CD14-positive monocyte (primary cell): Measurements from ENCODE around the gene CD300C. TPM values are rescaled to one million over a fixed set of nuclear protein-coding genes. Genes with fewer than 3 reads are reported as not detected.

Experiments used
- DNase-seq, 3 donors: peaks; one replicate each; pipeline ENCODE4 v3.0.0-alpha.2; 2011 to 2022
- H2AFZ ChIP-seq: 2 replicates; pipeline ENCODE4 v1.6.0; 2012; ENCODE audit warnings: mild to moderate bottlenecking, low read depth, low read length, inconsistent platforms; ENCODE audit not compliant: insufficient read depth, poor library complexity, severe bottlenecking
- H3K27ac ChIP-seq, 2 donors: 1 replicate in 1 of 2; 2 replicates in 1 of 2; pipeline ENCODE4 v1.5.1; 2012 to 2013; ENCODE audit warnings: low read length in 2 of 2, control low read depth in 1 of 2, inconsistent platforms in 1 of 2, low read depth in 1 of 2, mild to moderate bottlenecking in 1 of 2
- H3K27me3 ChIP-seq, 2 donors: one replicate each; pipeline versions ENCODE4 v1.6.0 to v1.6.1; 2011 to 2013; ENCODE audit warnings: low read length in 2 of 2; ENCODE audit not compliant: control insufficient read depth in 2 of 2, insufficient read depth in 2 of 2
- H3K36me3 ChIP-seq, 2 donors: replicated peaks in 1 of 2; 1 replicate in 1 of 2; 2 replicates in 1 of 2; pipeline versions ENCODE4 v1.5.1 to v1.6.1; 2012 to 2013; ENCODE audit warnings: low read length in 2 of 2, control low read depth in 1 of 2, inconsistent platforms in 1 of 2, mild to moderate bottlenecking in 1 of 2; ENCODE audit not compliant: insufficient read depth in 2 of 2, control insufficient read depth in 1 of 2
- H3K4me1 ChIP-seq, 2 donors: 1 replicate in 1 of 2; 2 replicates in 1 of 2; pipeline versions ENCODE4 v1.5.1 to v1.6.1; 2012 to 2013; ENCODE audit warnings: low read length in 2 of 2, control low read depth in 1 of 2, inconsistent platforms in 1 of 2, mild to moderate bottlenecking in 1 of 2, moderate library complexity in 1 of 2; ENCODE audit not compliant: insufficient read depth in 2 of 2, control insufficient read depth in 1 of 2
- H3K4me2 ChIP-seq: replicated peaks from 2 replicates; pipeline ENCODE3; 2012; ENCODE audit warnings: low read length, moderate library complexity, mild to moderate bottlenecking; ENCODE audit not compliant: poor library complexity, severe bottlenecking; ENCODE audit errors: extremely low read depth
- H3K4me3 ChIP-seq, 3 experiments: fragments of 200-600 bp in 1 of 3; sonication (generic) in 1 of 3; replicated peaks in 1 of 3; 1 replicate in 2 of 3; 2 replicates in 1 of 3; pipeline ENCODE4 v1.5.1; 2011 to 2013; ENCODE audit warnings: low read length in 3 of 3, mild to moderate bottlenecking in 3 of 3, control low read depth in 2 of 3, low read depth in 2 of 3, inconsistent platforms in 1 of 3, moderate library complexity in 1 of 3
- H3K79me2 ChIP-seq: 2 replicates; pipeline ENCODE4 v1.6.0; 2012; ENCODE audit warnings: mild to moderate bottlenecking, control low read depth, inconsistent platforms, low read length, moderate library complexity; ENCODE audit not compliant: insufficient read depth
- H3K9ac ChIP-seq: 2 replicates; pipeline ENCODE4 v1.6.0; 2017; ENCODE audit warnings: low read length, mild to moderate bottlenecking; ENCODE audit not compliant: insufficient read depth, poor library complexity, severe bottlenecking
- H3K9me3 ChIP-seq, 2 donors: replicated peaks in 1 of 2; 1 replicate in 1 of 2; 2 replicates in 1 of 2; pipeline versions ENCODE4 v1.5.1 to v1.6.1; 2012 to 2013; ENCODE audit warnings: low read length in 2 of 2, control low read depth in 1 of 2; ENCODE audit not compliant: control insufficient read depth in 1 of 2, insufficient read depth in 1 of 2
- H4K20me1 ChIP-seq: 2 replicates; pipeline ENCODE4 v1.6.0; 2012; ENCODE audit warnings: mild to moderate bottlenecking, low read length, control low read depth, moderate library complexity; ENCODE audit not compliant: insufficient read depth
- H3K27ac Mint-ChIP-seq, 7 donors: one replicate each; pipeline ENCODE4 v1.8.0; 2020; ENCODE audit warnings: mild to moderate bottlenecking in 7 of 7, mixed read lengths in 7 of 7, moderate library complexity in 6 of 7, inconsistent platforms in 2 of 7
- H3K27me3 Mint-ChIP-seq, 3 donors: one replicate each; pipeline ENCODE4 v1.8.0; 2021 to 2022; ENCODE audit warnings: low read depth in 3 of 3, mild to moderate bottlenecking in 3 of 3, mixed read lengths in 3 of 3, moderate library complexity in 3 of 3, inconsistent platforms in 1 of 3
- H3K36me3 Mint-ChIP-seq, 2 donors: one replicate each; pipeline ENCODE4 v1.8.0; 2020; ENCODE audit warnings: mixed read lengths in 2 of 2, inconsistent platforms in 1 of 2, mild to moderate bottlenecking in 1 of 2
- H3K4me1 Mint-ChIP-seq: one replicate; pipeline ENCODE4 v1.8.0; 2020; ENCODE audit warnings: mild to moderate bottlenecking, mixed read lengths
- H3K4me3 Mint-ChIP-seq, 2 donors: one replicate each; pipeline ENCODE4 v1.8.0; 2020; ENCODE audit warnings: mild to moderate bottlenecking in 2 of 2, mixed read lengths in 2 of 2, moderate library complexity in 1 of 2
- H3K9me3 Mint-ChIP-seq, 7 donors: one replicate each; pipeline ENCODE4 v1.8.0; 2020 to 2022; ENCODE audit warnings: mixed read lengths in 7 of 7, mild to moderate bottlenecking in 6 of 7, moderate library complexity in 6 of 7, inconsistent platforms in 2 of 7
- CTCF ChIP-seq: fragments of 200-600 bp; IDR thresholded peaks from one replicate; pipeline ENCODE4 v1.8.0; 2022; ENCODE audit warnings: antibody characterized with exemption, mild to moderate bottlenecking
- WGBS: methylation state at CpG from one replicate; pipeline ENCODE4 v1.1.5; 2013; ENCODE audit warnings: missing lambda C conversion rate; ENCODE audit not compliant: insufficient coverage; 5-methylcytosine and 5-hydroxymethylcytosine counted together
- intact Hi-C, 2 donors: fragments of 100-400 bp; cut with micrococcal nuclease; formaldehyde crosslinking; loops; one replicate each; pipeline versions ENCODE4 v1.15.0 to v1.15.1; 2023
- polyA plus RNA-seq, 3 donors: library from polyadenylated mRNA; depleted of rRNA in 1 of 3; unstranded in 2 of 3; stranded (reverse) in 1 of 3; fragments of 300-500 nt in 2 of 3; fragments of >200 nt in 1 of 3; fragmentation: Illumina TruSeq in 2 of 3; gene quantifications; 1 replicate in 2 of 3; 2 replicates in 1 of 3; pipeline ENCODE4 v1.2.3, GENCODE V29; 2012 to 2021

The CD300C gene
- polyA plus RNA-seq, 3 donors, result 68.3 to 141 (median 93.1) TPM

GRCh38 chr17:74552037-74552436 lies 6.1 kb upstream of the CD300C start:
- Histone ChIP-seq H3K4me3 (no peak overlapping the region), H3K79me2 (no peaks in the 10 kb centered on the region), H4K20me1 (no peaks in the 10 kb centered on the region), H3K27ac (no peak overlapping the region), H3K27me3 (no peaks in the 10 kb centered on the region), H3K4me1 (peaks cover 51 to 62% of the 10 kb centered on the region in 2 donors), H2AFZ (no peak overlapping the region), H3K9ac (no peak overlapping the region), H3K9me3 (no peaks in the 10 kb centered on the region), H3K4me2 (no peak overlapping the region), H3K36me3 (no peaks in the 10 kb centered on the region)
- H3K27me3 Mint-ChIP-seq, result peaks cover 0 to 1% (median 0%) of the 10 kb centered on the region in 3 donors
- no peak for DNase-seq
- intact Hi-C loops, result no loop called here
- TF ChIP-seq CTCF, result no peak
- peak overlapping the region in 1 of 2 donors; percentile 39 for H3K4me3 Mint-ChIP-seq
- peaks cover 5 to 18% of the 10 kb centered on the region in 2 donors for H3K36me3 Mint-ChIP-seq
- peak overlapping the region in 1 of 7 donors; percentile 36 for H3K27ac Mint-ChIP-seq
- peaks cover 46% of the 10 kb centered on the region for H3K4me1 Mint-ChIP-seq
- H3K9me3 Mint-ChIP-seq, result peaks cover 0 to 3% (median 0%) of the 10 kb centered on the region in 7 donors
- 93% methylated on average over 5 of the region's 7 CpGs for WGBS

DNA sequence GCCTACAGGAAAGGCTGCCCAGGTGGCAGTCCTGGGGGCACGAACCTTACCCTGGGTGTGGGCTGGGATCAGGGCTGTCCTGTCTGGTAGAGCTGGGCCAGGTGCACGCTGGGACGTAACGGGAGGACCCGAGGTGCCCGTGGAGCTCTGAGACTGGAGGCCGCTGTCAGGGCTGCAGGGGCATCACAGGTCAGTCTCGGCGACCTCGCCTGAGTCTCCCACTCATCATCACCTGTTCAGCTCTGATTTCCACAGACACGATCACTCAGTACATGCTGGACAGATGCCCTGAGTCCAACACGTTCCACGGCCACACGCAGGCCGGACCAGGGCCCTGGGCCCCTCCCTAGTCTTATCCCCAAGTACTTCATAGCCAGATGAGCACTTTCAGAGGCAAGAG lies 4.7 kb upstream of the CD300C start:
- H3K9me3 Mint-ChIP-seq, result peaks cover 0 to 2% (median 0%) of the 10 kb centered on the region in 7 donors
- H3K4me3 Mint-ChIP-seq, result no peak overlapping the region
- no peak for DNase-seq
- Histone ChIP-seq H3K4me2 (no peak overlapping the region), H3K9me3 (no peaks in the 10 kb centered on the region), H3K79me2 (peaks cover 2% of the 10 kb centered on the region), H3K36me3 (no peaks in the 10 kb centered on the region), H3K27ac (no peak overlapping the region), H3K4me1 (peaks cover 59 to 67% of the 10 kb centered on the region in 2 donors), H3K27me3 (no peaks in the 10 kb centered on the region), H4K20me1 (no peaks in the 10 kb centered on the region), H3K9ac (no peak overlapping the region), H3K4me3 (no peak overlapping the region), H2AFZ (no peak overlapping the region)
- peak overlapping the region in 1 of 7 donors; percentile 83 for H3K27ac Mint-ChIP-seq
- intact Hi-C loops, result no loop called here
- H3K36me3 Mint-ChIP-seq, result peaks cover 5 to 11% of the 10 kb centered on the region in 2 donors
- H3K4me1 Mint-ChIP-seq, result peaks cover 56% of the 10 kb centered on the region
- WGBS, result 96% methylated on average over 11 of the region's 15 CpGs
- no peak for TF ChIP-seq CTCF
- no peaks in the 10 kb centered on the region for H3K27me3 Mint-ChIP-seq
